Esophagus squamous epithelium (tissue), 4 donors: ENCODE measurements around the gene MOXD1.

Source experiments
- POLR2A ChIP-seq, 4 donors: fragments of 450-650 bp; IDR thresholded peaks; one replicate each; pipeline ENCODE4 v1.6.1; 2017; ENCODE audit warnings: antibody characterized with exemption in 4 of 4, mild to moderate bottlenecking in 4 of 4, moderate library complexity in 3 of 4
- TF ChIP-seq, protein P1 (sequence below), 6 experiments: fragments of 450-650 bp in 4 of 6; fragments of 200-600 bp in 2 of 6; sonication (generic) in 2 of 6; IDR thresholded peaks; one replicate each; pipeline ENCODE4 v1.5.1; 2016 to 2019; ENCODE audit warnings: antibody characterized with exemption in 6 of 6, mild to moderate bottlenecking in 4 of 6, moderate library complexity in 4 of 6

DNA sequence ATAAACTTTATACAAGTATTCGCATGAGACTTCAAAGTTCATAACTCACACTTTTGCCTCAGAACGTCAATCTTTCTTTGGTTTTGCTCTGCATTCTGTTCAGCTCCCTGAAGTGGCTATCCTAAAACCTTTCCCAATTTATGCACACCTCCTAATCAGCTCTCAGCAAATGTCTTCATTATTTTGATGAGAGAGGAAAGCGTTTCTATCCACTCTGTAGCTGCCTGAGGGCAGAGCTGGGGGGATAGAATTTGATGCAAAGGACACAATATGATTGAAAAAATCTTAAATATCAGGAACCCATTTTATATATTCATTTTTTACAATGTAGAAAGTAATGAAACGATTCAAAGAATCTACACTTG lies 66.8 kb downstream of the MOXD1 start:
- TF ChIP-seq, protein P1, sequence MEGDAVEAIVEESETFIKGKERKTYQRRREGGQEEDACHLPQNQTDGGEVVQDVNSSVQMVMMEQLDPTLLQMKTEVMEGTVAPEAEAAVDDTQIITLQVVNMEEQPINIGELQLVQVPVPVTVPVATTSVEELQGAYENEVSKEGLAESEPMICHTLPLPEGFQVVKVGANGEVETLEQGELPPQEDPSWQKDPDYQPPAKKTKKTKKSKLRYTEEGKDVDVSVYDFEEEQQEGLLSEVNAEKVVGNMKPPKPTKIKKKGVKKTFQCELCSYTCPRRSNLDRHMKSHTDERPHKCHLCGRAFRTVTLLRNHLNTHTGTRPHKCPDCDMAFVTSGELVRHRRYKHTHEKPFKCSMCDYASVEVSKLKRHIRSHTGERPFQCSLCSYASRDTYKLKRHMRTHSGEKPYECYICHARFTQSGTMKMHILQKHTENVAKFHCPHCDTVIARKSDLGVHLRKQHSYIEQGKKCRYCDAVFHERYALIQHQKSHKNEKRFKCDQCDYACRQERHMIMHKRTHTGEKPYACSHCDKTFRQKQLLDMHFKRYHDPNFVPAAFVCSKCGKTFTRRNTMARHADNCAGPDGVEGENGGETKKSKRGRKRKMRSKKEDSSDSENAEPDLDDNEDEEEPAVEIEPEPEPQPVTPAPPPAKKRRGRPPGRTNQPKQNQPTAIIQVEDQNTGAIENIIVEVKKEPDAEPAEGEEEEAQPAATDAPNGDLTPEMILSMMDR (IDR thresholded peaks at IDR 0.05): no peak
- TF ChIP-seq POLR2A (IDR thresholded peaks at IDR 0.05): no peak
